Activated CD4-positive, alpha-beta T cell treated with anti-CD3 and anti-CD28 coated beads, Interleukin-2, amount 10 ng/mL, durations not matched to agents 7 days and 5 days (primary cell): Measurements from ENCODE around the gene B4GALT3. TPM values are rescaled to one million over a fixed set of nuclear protein-coding genes. Genes with fewer than 3 reads are reported as not detected.

Experiments
- CTCF ChIA-PET: fragments of 350-600 bp; sonication (Branson Sonifier 250); formaldehyde crosslinking; loops from one replicate; lab custom pipeline; 2021; ENCODE audit warnings: antibody characterized with exemption; lab: Charles Lee
- POLR2A ChIA-PET: fragments of 350-600 bp; sonication (Branson Sonifier 250); formaldehyde crosslinking; loops from one replicate; lab custom pipeline; 2021; ENCODE audit warnings: antibody characterized with exemption; lab: Charles Lee
- DNase-seq: peaks from one replicate; pipeline ENCODE4 v3.0.0-alpha.2; 2020
- H3K27ac Mint-ChIP-seq: one replicate; pipeline ENCODE4 v1.8.0; 2021; ENCODE audit warnings: mild to moderate bottlenecking, moderate library complexity, mixed read lengths
- H3K27me3 Mint-ChIP-seq: one replicate; pipeline ENCODE4 v1.8.0; 2021; ENCODE audit warnings: mixed read lengths
- H3K36me3 Mint-ChIP-seq: one replicate; pipeline ENCODE4 v1.8.0; 2021; ENCODE audit warnings: low read depth, mixed read lengths
- H3K4me1 Mint-ChIP-seq: one replicate; pipeline ENCODE4 v1.8.0; 2021; ENCODE audit warnings: mixed read lengths
- H3K4me3 Mint-ChIP-seq: one replicate; pipeline ENCODE4 v1.8.0; 2021; ENCODE audit warnings: mild to moderate bottlenecking, moderate library complexity, mixed read lengths
- H3K9me3 Mint-ChIP-seq: one replicate; pipeline ENCODE4 v1.8.0; 2021; ENCODE audit warnings: mixed read lengths
- total RNA-seq, 2 experiments: library from RNA; stranded (reverse); gene quantifications; one replicate each; pipeline ENCODE4 v1.2.3, GENCODE V29; 2021

Gene B4GALT3
- total RNA-seq, 2 experiments from 2014 or later: 43.1 to 48.6 TPM

- CTCF ChIA-PET: interaction anchor here (1.1 to 3.6 kb wide), 6 partner anchors 9 to 164 kb away, joined by 3 to 21 read pairs (median 4); partner anchors contain the start of gene NDUFS2
- Mint-ChIP-seq H3K4me1 (peaks cover 50% of the 10 kb centered on the region), H3K36me3 (peaks cover 17% of the 10 kb centered on the region), H3K27me3 (no peaks in the 10 kb centered on the region), H3K27ac (peak overlapping the region; percentile 82), H3K4me3 (no peak overlapping the region), H3K9me3 (no peaks in the 10 kb centered on the region)
- POLR2A ChIA-PET: no interaction called here
- DNase-seq: no peak
Observed at GRCh38 chr1:161218301-161219077, 41.2 kb upstream of the B4GALT3 start.

GRCh38 chr1:161217831-161218230 is 40.5 kb upstream of the B4GALT3 start:
- H3K4me1 Mint-ChIP-seq: peaks cover 50% of the 10 kb centered on the region
- H3K27ac Mint-ChIP-seq: peak overlapping the region; percentile 82
- peaks cover 24% of the 10 kb centered on the region for H3K36me3 Mint-ChIP-seq
- H3K27me3 Mint-ChIP-seq: no peaks in the 10 kb centered on the region
- H3K9me3 Mint-ChIP-seq: no peaks in the 10 kb centered on the region
- ChIA-PET CTCF (interaction anchor here (1.1 to 3.6 kb wide), 3 partner anchors 8 to 31 kb away, joined by 3 to 21 read pairs (median 3); no protein-coding TSS in a partner anchor), POLR2A (no interaction called here)
- DNase-seq: no peak
- H3K4me3 Mint-ChIP-seq: no peak overlapping the region

GRCh38 chr1:161216945-161217712 is 39.8 kb upstream of the B4GALT3 start:
- no peak for DNase-seq
- no peaks in the 10 kb centered on the region for H3K27me3 Mint-ChIP-seq
- H3K4me1 Mint-ChIP-seq: peaks cover 50% of the 10 kb centered on the region
- no peaks in the 10 kb centered on the region for H3K9me3 Mint-ChIP-seq
- no peak overlapping the region for H3K4me3 Mint-ChIP-seq
- ChIA-PET POLR2A (no interaction called here), CTCF (interaction anchor here (0.6 to 3.6 kb wide), 10 partner anchors 7 to 169 kb away, joined by 3 to 23 read pairs (median 4); partner anchors contain the start of genes ADAMTS4, NDUFS2 and TOMM40L)
- H3K36me3 Mint-ChIP-seq: peaks cover 30% of the 10 kb centered on the region
- no peak overlapping the region for H3K27ac Mint-ChIP-seq

GRCh38 chr1:161215076-161215475 is 37.8 kb upstream of the B4GALT3 start, which contains the start of gene FCER1G:
Gene FCER1G (plus strand): TSS chr1:161215295. CDS start chr1:161215322, 27 bp downstream.
- ChIA-PET POLR2A (no interaction called here), CTCF (interaction anchor here (0.7 to 2.3 kb wide), 5 partner anchors 10 to 168 kb away, joined by 3 to 23 read pairs (median 3); partner anchors contain the start of gene TOMM40L)
- Mint-ChIP-seq H3K4me3 (peak within 1 kb of the TSS; percentile 18), H3K27ac (peak within 1 kb of the TSS; percentile 14), H3K36me3 (peaks cover 44% of the 10 kb centered on the region), H3K9me3 (no peaks in the 10 kb centered on the region), H3K4me1 (peaks cover 45% of the 10 kb centered on the region), H3K27me3 (no peaks in the 10 kb centered on the region)
- DNase-seq: no peak

- ChIA-PET CTCF (no interaction called here), POLR2A (no interaction called here)
- H3K9me3 Mint-ChIP-seq: no peaks in the 10 kb centered on the region
- DNase-seq: no peak
- H3K27me3 Mint-ChIP-seq: no peaks in the 10 kb centered on the region
- H3K27ac Mint-ChIP-seq: no peak overlapping the region
- H3K4me3 Mint-ChIP-seq: no peak overlapping the region
- H3K36me3 Mint-ChIP-seq: peaks cover 51% of the 10 kb centered on the region
- H3K4me1 Mint-ChIP-seq: peaks cover 52% of the 10 kb centered on the region
Observed at GRCh38 chr1:161214369-161214768, 37.1 kb upstream of the B4GALT3 start.

GRCh38 chr1:161209790-161210409 is 32.6 kb upstream of the B4GALT3 start:
- DNase-seq: peak; percentile 79
- POLR2A ChIA-PET: no interaction called here
- peaks cover 48% of the 10 kb centered on the region for H3K4me1 Mint-ChIP-seq
- H3K9me3 Mint-ChIP-seq: no peaks in the 10 kb centered on the region
- CTCF ChIA-PET: interaction anchor here (0.6 to 4.0 kb wide), 7 partner anchors 8 to 310 kb away, joined by 3 to 21 read pairs (median 6); partner anchors contain the start of genes NDUFS2 and TOMM40L
- H3K27me3 Mint-ChIP-seq: no peaks in the 10 kb centered on the region
- peaks cover 67% of the 10 kb centered on the region for H3K36me3 Mint-ChIP-seq
- H3K4me3 Mint-ChIP-seq: no peak overlapping the region
- no peak overlapping the region for H3K27ac Mint-ChIP-seq

- H3K36me3 Mint-ChIP-seq: peaks cover 65% of the 10 kb centered on the region
Observed at GRCh38 chr1:161207173-161207572, 29.9 kb upstream of the B4GALT3 start.

GRCh38 chr1:161206411-161207140 is 29.3 kb upstream of the B4GALT3 start:
- no peak for DNase-seq
- Mint-ChIP-seq H3K27ac (peak overlapping the region; percentile 34), H3K27me3 (no peaks in the 10 kb centered on the region), H3K4me1 (peaks cover 65% of the 10 kb centered on the region), H3K4me3 (no peak overlapping the region), H3K9me3 (no peaks in the 10 kb centered on the region), H3K36me3 (peaks cover 61% of the 10 kb centered on the region)
- ChIA-PET CTCF (interaction anchor here (1.0 to 2.0 kb wide), 6 partner anchors 14 to 233 kb away, joined by 3 to 11 read pairs (median 4); partner anchors contain the start of gene TOMM40L), POLR2A (no interaction called here)

More at GRCh38 chr1:161207173-161207572, 29.9 kb upstream of the B4GALT3 start:
- no peak for DNase-seq
- Mint-ChIP-seq H3K4me1 (peaks cover 59% of the 10 kb centered on the region), H3K4me3 (no peak overlapping the region), H3K9me3 (no peaks in the 10 kb centered on the region), H3K27ac (no peak overlapping the region), H3K27me3 (no peaks in the 10 kb centered on the region)
- ChIA-PET POLR2A (no interaction called here), CTCF (interaction anchor here (1.0 to 1.8 kb wide), 3 partner anchors 18 to 233 kb away, joined by 3 to 5 read pairs (median 4); partner anchors contain the start of gene TOMM40L)

- H3K27me3 Mint-ChIP-seq: no peaks in the 10 kb centered on the region
- ChIA-PET CTCF (interaction anchor here (0.9 to 3.1 kb wide), 17 partner anchors 9 to 188 kb away, joined by 3 to 36 read pairs (median 5); partner anchors contain the start of genes PPOX and TOMM40L), POLR2A (interaction anchor here (0.6 to 1.5 kb wide), 2 partner anchors 9 to 24 kb away, joined by 3 to 6 read pairs; partner anchors contain the start of gene TOMM40L)
- H3K4me3 Mint-ChIP-seq: peak within 1 kb of the TSS; percentile 96
- H3K4me1 Mint-ChIP-seq: peaks cover 75% of the 10 kb centered on the region
- peak within 1 kb of the TSS; percentile 98 for H3K27ac Mint-ChIP-seq
- no peaks in the 10 kb centered on the region for H3K9me3 Mint-ChIP-seq
- H3K36me3 Mint-ChIP-seq: peaks cover 39% of the 10 kb centered on the region
- DNase-seq: peak; percentile 98
Observed at GRCh38 chr1:161201836-161202712, 24.8 kb upstream of the B4GALT3 start, which contains the start of gene NDUFS2. Gene NDUFS2 (plus strand): TSS chr1:161202367. CDS start chr1:161202386, 19 bp downstream.

GRCh38 chr1:161200992-161201835 is 23.9 kb upstream of the B4GALT3 start:
- ChIA-PET CTCF (interaction anchor here (0.7 to 3.1 kb wide), 17 partner anchors 9 to 188 kb away, joined by 3 to 36 read pairs (median 4); partner anchors contain the start of genes PPOX and TOMM40L), POLR2A (interaction anchor here (0.6 to 1.5 kb wide), 2 partner anchors 8 to 24 kb away, joined by 3 to 6 read pairs; partner anchors contain the start of gene TOMM40L)
- H3K4me1 Mint-ChIP-seq: peaks cover 69% of the 10 kb centered on the region
- peak overlapping the region; percentile 96 for H3K4me3 Mint-ChIP-seq
- H3K27ac Mint-ChIP-seq: peak overlapping the region; percentile 98
- no peaks in the 10 kb centered on the region for H3K27me3 Mint-ChIP-seq
- H3K36me3 Mint-ChIP-seq: peaks cover 31% of the 10 kb centered on the region
- H3K9me3 Mint-ChIP-seq: no peaks in the 10 kb centered on the region
- DNase-seq: no peak
